Epidermal melanocyte (primary cell): ENCODE data around the gene SSC5D.
"Not testable (repeated sequence)": the region's sequence is repeated elsewhere in the genome, so short reads cannot be mapped to it uniquely, and the experiment has no call there.

Experiments used
- DNase-seq: peaks from one replicate; pipeline ENCODE4 v3.0.0; 2011; ENCODE audit warnings: low spot score; ENCODE audit not compliant: insufficient read length

Gene SSC5D

GRCh38 chr19:55487924-55488687 lies at the start of gene SSC5D:
SSC5D (plus strand) TSS chr19:55488436; CDS start chr19:55488590, 154 bp downstream.
- DNase-seq = no peak

GRCh38 chr19:55439052-55439451 lies 49.2 kb upstream of the SSC5D start:
- DNase-seq = peak; percentile 5

GRCh38 chr19:55440411-55441105 lies 47.7 kb upstream of the SSC5D start:
- DNase-seq = peak; percentile 57

GRCh38 chr19:55441319-55441691 lies 46.9 kb upstream of the SSC5D start:
- peak; percentile 18 for DNase-seq

DNA sequence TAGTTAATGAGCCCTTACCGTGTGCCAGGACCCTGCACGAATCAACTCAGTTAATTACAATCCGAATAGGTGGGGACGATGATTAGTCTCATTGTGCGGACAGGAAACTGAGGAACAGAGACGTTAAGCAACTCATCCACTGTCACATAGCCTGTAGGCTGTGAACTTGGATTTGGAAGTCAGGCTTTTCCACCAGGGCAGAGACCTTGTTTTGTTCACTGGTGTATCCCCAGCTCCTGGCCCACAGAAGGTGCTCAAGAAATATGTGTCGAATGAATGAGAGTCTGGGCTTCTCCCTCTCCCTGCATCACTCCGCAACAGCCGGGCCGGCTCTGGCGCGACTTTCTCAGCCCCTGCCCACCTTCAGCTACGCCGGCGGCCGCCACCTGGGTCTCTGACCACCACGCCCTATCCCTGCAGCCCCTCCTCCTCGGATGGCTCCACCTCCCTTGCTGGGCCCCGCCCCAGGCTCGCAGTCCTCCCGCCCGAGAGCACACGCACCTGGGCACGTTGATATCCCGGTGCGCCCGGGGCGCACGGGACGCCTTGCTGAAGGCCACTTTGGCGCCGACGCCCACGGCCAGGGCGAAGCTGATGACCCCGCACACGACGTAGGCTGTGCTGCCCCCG lies 46.4 kb upstream of the SSC5D start:
- DNase-seq = peak; percentile 14

DNA sequence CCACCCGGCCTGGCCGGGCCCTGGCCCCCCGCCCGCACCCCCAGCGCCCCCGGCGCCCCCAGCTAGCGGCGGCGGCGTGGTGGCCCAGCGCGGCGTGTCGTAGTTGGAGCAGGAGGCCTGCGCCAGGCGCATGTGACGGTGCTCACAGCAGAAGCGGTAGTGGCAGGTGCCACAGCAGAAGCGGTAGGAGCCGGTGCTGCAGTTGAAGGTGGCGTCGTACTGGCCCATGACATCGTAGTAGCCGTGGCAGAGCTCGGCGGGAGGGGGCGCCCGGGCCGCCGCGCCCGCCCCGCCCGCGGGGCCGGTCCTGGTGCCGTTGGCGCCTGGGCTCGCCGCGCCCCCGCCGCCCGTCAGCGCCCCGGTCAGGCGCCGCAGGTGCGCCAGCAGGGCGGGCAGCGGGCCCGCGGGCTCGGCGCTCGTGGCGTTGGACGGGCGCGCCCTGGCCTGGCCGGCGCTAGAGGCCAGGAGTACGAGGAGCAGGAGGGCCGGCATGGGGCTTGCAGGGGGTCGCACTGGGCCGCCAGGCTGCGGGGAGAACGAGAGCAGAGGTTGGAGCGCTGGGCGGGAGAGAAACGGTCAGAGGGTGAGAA lies 45.8 kb upstream of the SSC5D start:
- peak; percentile 14 for DNase-seq

GRCh38 chr19:55443045-55443823 lies 45.0 kb upstream of the SSC5D start, which contains the start of gene SHISA7:
SHISA7 (minus strand) TSS chr19:55443300; CDS start chr19:55442863, 437 bp downstream.
- DNase-seq = peak; percentile 52

DNA sequence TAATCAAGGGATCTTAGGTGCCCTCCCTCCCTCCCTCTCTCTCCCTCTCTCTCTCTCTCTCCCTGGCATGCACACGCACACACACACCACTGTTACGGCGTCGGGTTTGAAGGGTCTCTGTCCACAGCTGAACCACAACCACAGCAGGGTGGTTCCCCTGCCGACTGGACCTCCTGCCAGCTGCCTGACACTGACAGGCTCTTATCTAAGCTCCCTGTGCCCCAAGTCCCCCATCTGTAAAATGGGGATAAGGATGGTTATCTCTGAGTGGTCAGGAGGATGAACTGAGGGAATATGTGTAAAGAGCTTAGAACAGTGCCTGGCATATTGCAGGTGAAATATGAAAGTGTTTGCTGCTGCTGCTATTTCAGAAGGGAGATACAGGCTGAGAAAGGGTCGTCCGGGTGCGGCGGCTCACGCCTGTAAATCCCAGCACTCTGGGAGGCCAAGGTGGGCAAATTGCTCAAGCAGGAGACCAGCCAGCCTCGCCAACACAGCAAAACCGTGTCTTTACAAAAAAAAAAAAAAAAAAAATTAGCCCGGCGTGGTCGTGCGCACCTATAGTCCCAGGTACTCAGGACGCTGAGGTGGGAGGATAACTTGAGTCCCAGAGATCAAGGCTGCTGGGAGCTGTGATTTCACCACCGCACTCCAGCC lies 44.3 kb upstream of the SSC5D start:
- peak; percentile 19 for DNase-seq

DNA sequence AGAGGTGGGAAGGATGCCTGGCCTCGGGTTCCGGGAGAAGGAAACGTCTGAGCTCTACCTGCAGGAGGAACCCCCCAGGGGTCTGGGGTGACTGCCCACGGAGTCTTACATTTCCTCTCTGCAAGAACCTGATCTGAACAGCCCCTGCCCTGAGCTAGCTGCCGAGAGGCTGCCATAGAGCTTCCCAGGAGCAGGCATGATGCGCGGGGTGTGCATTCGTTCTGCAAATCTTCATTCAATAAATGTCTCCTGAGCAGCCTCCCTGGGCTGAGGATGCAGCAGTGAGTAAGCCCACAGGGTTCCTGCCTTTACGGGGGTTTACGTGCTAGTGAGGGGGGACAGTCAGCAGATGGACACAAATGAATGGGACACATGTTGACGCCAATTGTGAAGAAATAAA lies 43.6 kb upstream of the SSC5D start:
- peak; percentile 16 for DNase-seq

GRCh38 chr19:55446060-55446459 lies 42.2 kb upstream of the SSC5D start:
- DNase-seq = peak; percentile 11

GRCh38 chr19:55447421-55448174 lies 40.6 kb upstream of the SSC5D start:
- DNase-seq = peak; percentile 92

GRCh38 chr19:55448175-55448490 lies 40.1 kb upstream of the SSC5D start:
- DNase-seq = not testable (repeated sequence)

- DNase-seq = no peak
Observed at GRCh38 chr19:55449469-55449868, 38.8 kb upstream of the SSC5D start.

- DNase-seq = no peak
Observed at GRCh38 chr19:55451163-55451964, 36.9 kb upstream of the SSC5D start.

DNA sequence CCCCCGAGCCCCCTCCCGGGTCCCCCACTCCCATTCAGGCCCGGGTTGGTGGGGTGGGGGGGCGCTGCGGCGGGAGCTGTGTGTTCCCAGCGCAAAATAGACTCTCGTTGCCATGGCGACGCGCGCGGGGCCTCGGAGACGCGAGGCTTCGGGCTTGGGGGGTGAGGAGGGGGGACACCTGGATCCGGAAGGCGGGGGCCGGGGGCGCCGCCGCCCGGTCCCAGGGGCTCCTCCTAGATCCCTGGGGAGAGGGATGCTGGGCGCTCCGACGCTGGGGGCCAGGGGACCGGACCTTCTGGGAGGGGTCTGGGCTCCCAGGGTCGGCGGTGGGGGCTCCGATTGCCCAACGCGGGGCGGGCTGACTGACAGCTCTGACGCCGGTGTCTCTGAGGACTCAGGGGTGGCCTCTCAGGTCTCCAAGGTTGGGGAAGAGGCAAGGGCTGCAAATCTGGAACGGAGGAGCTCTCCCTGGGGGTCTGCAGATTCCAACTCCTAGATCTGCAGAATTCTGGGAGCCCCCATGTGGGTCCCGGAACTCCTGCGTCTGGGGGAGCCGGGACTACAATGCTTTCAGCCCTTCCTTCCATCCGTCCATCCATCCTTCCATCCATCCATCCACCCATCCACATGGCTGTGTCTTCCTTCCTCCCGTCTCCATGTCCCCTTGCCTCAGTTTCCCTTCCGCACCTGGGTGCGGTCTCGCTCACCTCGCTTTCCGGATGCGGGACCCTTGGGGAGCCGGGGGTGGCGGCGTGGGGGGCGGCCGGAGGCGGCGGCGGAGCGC lies 36.1 kb upstream of the SSC5D start:
- no peak for DNase-seq

DNA sequence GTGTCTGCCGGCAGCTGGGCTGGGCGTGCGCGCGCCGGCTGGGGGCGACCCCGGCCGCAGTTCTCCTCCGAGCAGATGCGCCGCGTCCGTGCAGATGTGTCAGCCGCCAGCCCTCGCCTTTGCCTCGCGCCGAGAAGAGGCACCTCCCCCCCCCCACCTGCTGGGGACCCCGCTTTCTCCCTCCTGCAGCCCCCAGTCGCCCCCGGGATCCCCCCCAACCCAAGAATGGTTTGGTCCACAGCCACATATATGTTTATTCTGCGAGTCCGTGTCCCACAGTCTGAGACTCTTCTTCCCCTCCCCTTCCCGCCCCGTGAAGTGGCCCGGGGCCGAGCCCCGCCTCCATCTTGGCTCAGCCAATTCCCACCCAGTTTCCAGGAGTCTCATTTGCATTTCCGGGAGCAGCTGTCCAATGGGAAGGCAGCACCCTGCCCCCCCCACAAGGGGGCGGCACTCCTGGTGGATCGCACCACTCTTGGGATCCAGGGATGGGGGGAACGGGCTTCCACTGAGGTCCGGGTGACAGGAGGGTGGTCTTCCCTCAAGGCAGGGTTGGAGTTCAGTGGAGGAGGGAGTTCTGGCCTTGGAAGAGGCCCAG lies 35.4 kb upstream of the SSC5D start:
- peak; percentile 93 for DNase-seq

- DNase-seq = no peak
Observed at GRCh38 chr19:55453511-55454260, 34.5 kb upstream of the SSC5D start.
